SK-N-SH (cell line): ENCODE data around the gene STRA8.

Source experiments
- CTCF ChIP-seq: fragments of 200-600 bp; sonication (generic); IDR thresholded peaks from 2 replicates; pipeline ENCODE4 v1.6.1; 2017; ENCODE audit warnings: antibody characterized with exemption, mild to moderate bottlenecking, moderate library complexity
- EP300 ChIP-seq, 2 experiments: IDR thresholded peaks; 2 replicates each; pipeline versions ENCODE4 v1.4.0 to v1.6.1; 2012; ENCODE audit warnings: borderline replicate concordance in 1 of 2, low read depth in 1 of 2, low read length in 1 of 2
- MAX ChIP-seq: IDR thresholded peaks from 2 replicates; pipeline ENCODE4 v1.4.0; 2012; ENCODE audit warnings: low read depth
- NRF1 ChIP-seq: IDR thresholded peaks from 2 replicates; pipeline ENCODE4 v1.6.1; 2012; ENCODE audit warnings: low read depth, mild to moderate bottlenecking, low read length
- POLR2AphosphoS5 ChIP-seq: IDR thresholded peaks from 2 replicates; pipeline ENCODE4 v1.6.1; 2012; ENCODE audit warnings: low read depth, low read length
- RFX5 ChIP-seq: IDR thresholded peaks from 2 replicates; pipeline ENCODE4 v1.6.1; 2012; ENCODE audit warnings: mild to moderate bottlenecking, improper control_type of control experiment, low read length
- SIN3A ChIP-seq: IDR thresholded peaks from 2 replicates; pipeline ENCODE4 v1.6.1; 2012; ENCODE audit warnings: low read depth, mild to moderate bottlenecking, low read length, moderate library complexity, borderline replicate concordance

- TF ChIP-seq MAX (no peak), CTCF (no peak), POLR2AphosphoS5 (no peak), SIN3A (no peak), RFX5 (no peak), EP300 (IDR thresholded peaks at IDR 0.05; ENCODE audit: borderline replicate concordance in 1 of 2, low read depth in 1 of 2, low read length in 1 of 2) (no peak), NRF1 (no peak)
Measured at GRCh38 chr7:135201350-135201749, 32.3 kb upstream of the STRA8 start.
